HG03025 (cell line): Measurements from ENCODE around the gene AMOTL1.
A peak's percentile ranks its signal among the peaks of the same experiment; 100 is the strongest.

Experiments
- ATAC-seq: cut with Tn5 transposase; IDR thresholded peaks from one replicate; pipeline ENCODE4 v1.9.1; 2021; ENCODE audit warnings: mild to moderate bottlenecking, moderate library complexity; ENCODE audit not compliant: unreplicated experiment, low FRiP score

Gene AMOTL1

GRCh38 chr11:94871491-94872185 is 103.5 kb downstream of the AMOTL1 start:
- ATAC-seq, result no peak

- ATAC-seq, result no peak
Measured at GRCh38 chr11:94873916-94874540, 105.9 kb downstream of the AMOTL1 start.

GRCh38 chr11:94876222-94876621 is 108.1 kb downstream of the AMOTL1 start:
- no peak for ATAC-seq

- peak; percentile 85 for ATAC-seq
Measured at GRCh38 chr11:94876645-94877442, 108.7 kb downstream of the AMOTL1 start.

GRCh38 chr11:94877443-94878200 is 109.5 kb downstream of the AMOTL1 start:
- ATAC-seq, result no peak

GRCh38 chr11:94879006-94879405 is 110.8 kb downstream of the AMOTL1 start:
- no peak for ATAC-seq

GRCh38 chr11:94880216-94880615 is 112.1 kb downstream of the AMOTL1 start:
- ATAC-seq, result no peak

GRCh38 chr11:94882931-94883330 is 114.8 kb downstream of the AMOTL1 start:
- ATAC-seq, result no peak

GRCh38 chr11:94883878-94884277 is 115.7 kb downstream of the AMOTL1 start:
- no peak for ATAC-seq

GRCh38 chr11:94884376-94884775 is 116.2 kb downstream of the AMOTL1 start:
- no peak for ATAC-seq

- ATAC-seq, result no peak
Measured at GRCh38 chr11:94885133-94885532, 117.0 kb downstream of the AMOTL1 start.

- ATAC-seq, result no peak
Measured at GRCh38 chr11:94885581-94885980, 117.4 kb downstream of the AMOTL1 start.

- ATAC-seq, result no peak
Measured at GRCh38 chr11:94888204-94888603, 120.0 kb downstream of the AMOTL1 start.

- no peak for ATAC-seq
Measured at GRCh38 chr11:94895451-94895850, 127.3 kb downstream of the AMOTL1 start.

GRCh38 chr11:94895971-94896370 is 127.8 kb downstream of the AMOTL1 start:
- ATAC-seq, result no peak

GRCh38 chr11:94897330-94897768 is 129.2 kb downstream of the AMOTL1 start:
- ATAC-seq, result no peak

- ATAC-seq, result no peak
Measured at GRCh38 chr11:94907226-94907625, 139.1 kb downstream of the AMOTL1 start.

- no peak for ATAC-seq
Measured at GRCh38 chr11:94909371-94909820, 141.2 kb downstream of the AMOTL1 start.

- ATAC-seq, result no peak
Measured at GRCh38 chr11:94910270-94910669, 142.1 kb downstream of the AMOTL1 start.

- no peak for ATAC-seq
Measured at GRCh38 chr11:94910779-94911178, 142.6 kb downstream of the AMOTL1 start.

GRCh38 chr11:94912806-94913205 is 144.7 kb downstream of the AMOTL1 start:
- ATAC-seq, result no peak
